Osteocyte (in vitro differentiated cells): ENCODE data around the gene ST8SIA6. TPM values are rescaled to one million over a fixed set of nuclear protein-coding genes. Genes with fewer than 3 reads are reported as not detected.
"Not testable (repeated sequence)": the region's sequence is repeated elsewhere in the genome, so short reads cannot be mapped to it uniquely, and the experiment has no call there.

ENCODE experiments used
- DNase-seq: peaks from one replicate; pipeline ENCODE4 v3.0.0; 2021; ENCODE audit warnings: mixed read lengths; ENCODE audit not compliant: unreplicated experiment; ENCODE audit errors: extremely low spot score
- H3K27ac Mint-ChIP-seq: one replicate; pipeline ENCODE4 v1.8.0; 2021; ENCODE audit warnings: mild to moderate bottlenecking, mixed read lengths; ENCODE audit not compliant: unreplicated experiment
- H3K27me3 Mint-ChIP-seq: one replicate; pipeline ENCODE4 v1.8.0; 2021; ENCODE audit warnings: mixed read lengths; ENCODE audit not compliant: unreplicated experiment
- H3K36me3 Mint-ChIP-seq: one replicate; pipeline ENCODE4 v1.8.0; 2021; ENCODE audit warnings: mixed read lengths; ENCODE audit not compliant: unreplicated experiment
- H3K4me1 Mint-ChIP-seq: one replicate; pipeline ENCODE4 v1.8.0; 2021; ENCODE audit warnings: mixed read lengths; ENCODE audit not compliant: unreplicated experiment
- H3K4me3 Mint-ChIP-seq: one replicate; pipeline ENCODE4 v1.8.0; 2021; ENCODE audit warnings: mild to moderate bottlenecking, moderate library complexity, mixed read lengths; ENCODE audit not compliant: unreplicated experiment
- H3K9me3 Mint-ChIP-seq: one replicate; pipeline ENCODE4 v1.8.0; 2021; ENCODE audit warnings: mixed read lengths; ENCODE audit not compliant: unreplicated experiment
- total RNA-seq: library from RNA; stranded (reverse); gene quantifications from 2 replicates; pipeline ENCODE4 v1.2.1, GENCODE V29; 2021
- TF ChIP-seq, protein P1 (sequence below): fragments of 200-600 bp; sonication (generic); IDR thresholded peaks from 2 replicates; pipeline ENCODE4 v1.5.0; 2021; ENCODE audit warnings: antibody characterized with exemption, mild to moderate bottlenecking, moderate library complexity

ST8SIA6 gene
- total RNA-seq, 1 donor from 2014 or later, result not detected

DNA sequence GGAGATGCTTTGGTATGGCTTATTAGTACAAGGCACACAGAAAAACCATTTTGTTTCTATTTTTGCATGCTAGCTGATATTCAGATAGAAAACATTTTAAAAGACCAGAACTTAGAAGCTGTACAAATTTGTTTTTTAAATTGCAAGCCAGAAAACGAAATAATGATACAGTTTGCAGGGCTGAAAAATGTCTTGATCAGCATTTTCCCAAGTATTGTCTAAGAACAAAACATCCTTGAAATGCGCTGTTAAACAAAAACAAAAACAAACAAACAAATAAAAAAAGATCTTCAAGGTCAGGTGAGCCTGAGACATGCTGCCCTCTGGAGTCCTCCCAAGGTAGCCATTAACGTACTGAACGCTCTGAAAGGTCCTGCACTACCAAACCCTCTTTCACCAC is 128.0 kb downstream of the ST8SIA6 start:
- DNase-seq, result no peak
- no peaks in the 10 kb centered on the region for H3K36me3 Mint-ChIP-seq
- no peaks in the 10 kb centered on the region for H3K4me1 Mint-ChIP-seq
- peaks cover 18% of the 10 kb centered on the region for H3K27me3 Mint-ChIP-seq
- H3K9me3 Mint-ChIP-seq, result no peaks in the 10 kb centered on the region
- no peak overlapping the region for H3K27ac Mint-ChIP-seq
- TF ChIP-seq, protein P1, sequence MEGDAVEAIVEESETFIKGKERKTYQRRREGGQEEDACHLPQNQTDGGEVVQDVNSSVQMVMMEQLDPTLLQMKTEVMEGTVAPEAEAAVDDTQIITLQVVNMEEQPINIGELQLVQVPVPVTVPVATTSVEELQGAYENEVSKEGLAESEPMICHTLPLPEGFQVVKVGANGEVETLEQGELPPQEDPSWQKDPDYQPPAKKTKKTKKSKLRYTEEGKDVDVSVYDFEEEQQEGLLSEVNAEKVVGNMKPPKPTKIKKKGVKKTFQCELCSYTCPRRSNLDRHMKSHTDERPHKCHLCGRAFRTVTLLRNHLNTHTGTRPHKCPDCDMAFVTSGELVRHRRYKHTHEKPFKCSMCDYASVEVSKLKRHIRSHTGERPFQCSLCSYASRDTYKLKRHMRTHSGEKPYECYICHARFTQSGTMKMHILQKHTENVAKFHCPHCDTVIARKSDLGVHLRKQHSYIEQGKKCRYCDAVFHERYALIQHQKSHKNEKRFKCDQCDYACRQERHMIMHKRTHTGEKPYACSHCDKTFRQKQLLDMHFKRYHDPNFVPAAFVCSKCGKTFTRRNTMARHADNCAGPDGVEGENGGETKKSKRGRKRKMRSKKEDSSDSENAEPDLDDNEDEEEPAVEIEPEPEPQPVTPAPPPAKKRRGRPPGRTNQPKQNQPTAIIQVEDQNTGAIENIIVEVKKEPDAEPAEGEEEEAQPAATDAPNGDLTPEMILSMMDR, result no peak
- H3K4me3 Mint-ChIP-seq, result no peak overlapping the region

DNA sequence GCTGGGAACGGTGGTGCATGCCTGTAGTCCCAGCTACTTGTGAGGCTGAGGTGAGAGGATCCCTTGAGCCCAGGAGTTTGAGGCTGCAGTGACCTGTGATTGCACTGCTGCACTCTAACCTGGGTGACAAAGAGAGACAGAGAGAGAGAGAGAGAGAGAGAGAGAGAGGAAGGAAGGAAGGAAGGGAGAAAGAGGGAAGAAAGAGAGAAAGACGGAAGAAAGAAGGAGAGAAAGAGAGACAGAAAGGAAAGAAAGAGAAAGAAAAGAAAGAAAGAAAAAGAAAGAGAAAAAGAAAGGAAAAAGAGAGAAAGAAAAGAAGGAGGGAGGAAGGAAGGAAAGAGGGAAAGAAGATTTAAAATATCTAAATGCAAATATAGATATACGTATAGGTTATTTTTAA is 132.4 kb downstream of the ST8SIA6 start:
- H3K4me3 Mint-ChIP-seq, H3K36me3 Mint-ChIP-seq, DNase-seq, H3K4me1 Mint-ChIP-seq, H3K9me3 Mint-ChIP-seq, H3K27ac Mint-ChIP-seq: not testable (repeated sequence)
- peaks cover 31% of the 10 kb centered on the region for H3K27me3 Mint-ChIP-seq

DNA sequence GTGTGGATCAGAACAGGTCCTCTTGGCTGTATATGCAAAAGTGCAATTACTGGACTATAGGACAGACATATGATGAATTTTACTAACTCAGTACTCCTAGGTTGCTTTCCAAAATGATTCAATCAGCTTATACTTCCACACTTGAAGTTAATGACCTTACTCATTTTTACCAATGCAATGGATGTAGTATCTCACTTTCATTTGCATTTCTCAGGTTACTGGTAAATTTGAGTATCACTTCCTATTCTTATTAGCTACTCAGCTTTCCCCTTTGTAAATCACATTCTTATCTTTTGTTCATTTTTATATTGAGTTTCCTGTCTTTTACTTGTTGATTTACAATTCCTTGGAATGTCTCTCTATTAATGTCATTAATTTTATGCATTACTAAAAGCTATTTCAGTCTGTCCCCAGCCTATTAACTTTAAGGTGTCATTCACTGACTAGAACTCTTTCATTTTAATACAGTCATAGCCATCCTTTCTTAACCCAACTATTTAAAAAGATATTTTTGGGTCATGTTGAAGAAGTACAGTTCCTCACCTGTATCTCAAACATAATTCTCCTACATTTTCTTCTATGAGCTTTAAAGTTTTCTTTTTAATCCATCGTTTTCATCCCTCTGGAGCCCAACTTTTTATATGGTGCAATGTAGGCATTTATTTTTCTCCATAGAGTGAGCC is 137.8 kb downstream of the ST8SIA6 start:
- TF ChIP-seq, protein P1, result no peak
- Mint-ChIP-seq H3K4me3 (no peak overlapping the region), H3K4me1 (no peaks in the 10 kb centered on the region), H3K27ac (no peak overlapping the region), H3K9me3 (no peaks in the 10 kb centered on the region), H3K36me3 (no peaks in the 10 kb centered on the region), H3K27me3 (peaks cover 69% of the 10 kb centered on the region)
- DNase-seq, result no peak

DNA sequence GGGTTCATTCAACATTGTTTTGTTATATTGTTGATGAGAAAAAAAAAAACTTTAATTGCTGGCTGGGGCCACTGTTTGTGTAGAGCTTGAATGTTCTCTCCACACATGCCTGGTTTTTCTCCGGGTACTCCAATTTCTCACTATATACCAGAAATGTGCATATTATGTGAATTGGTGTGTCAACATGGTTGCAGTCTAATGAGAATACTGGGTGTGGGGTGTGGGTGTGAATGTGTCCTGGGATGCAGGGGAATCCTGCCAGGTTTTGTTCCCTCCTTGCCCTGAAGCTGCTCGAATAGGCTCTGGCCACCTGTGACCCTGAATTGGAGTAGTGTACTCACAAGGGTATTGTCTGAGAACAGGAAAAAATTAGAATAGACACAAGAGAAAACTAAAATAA is 145.0 kb downstream of the ST8SIA6 start:
- TF ChIP-seq, protein P1, result no peak

DNA sequence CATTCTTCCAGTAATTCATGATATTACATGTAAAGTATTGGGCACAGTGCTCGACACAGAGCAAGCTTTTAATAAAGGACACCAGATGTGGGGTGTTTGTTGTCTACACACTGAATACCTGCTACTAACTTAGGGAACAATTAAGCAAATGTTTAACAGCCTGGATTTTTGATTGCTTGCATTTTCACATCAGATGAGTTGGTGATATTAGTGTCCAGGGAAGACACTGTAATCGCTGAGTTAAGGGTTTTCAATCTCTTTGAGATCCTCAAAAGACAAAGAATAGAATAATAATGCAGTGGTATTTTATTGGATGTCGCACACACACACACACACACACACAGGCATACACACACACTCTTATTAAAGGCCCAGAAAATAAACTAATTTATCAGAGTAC is 147.3 kb downstream of the ST8SIA6 start:
- no peak for DNase-seq
- TF ChIP-seq, protein P1, result no peak
- Mint-ChIP-seq H3K4me1 (no peaks in the 10 kb centered on the region), H3K4me3 (no peak overlapping the region), H3K27me3 (peaks cover 48% of the 10 kb centered on the region), H3K9me3 (no peaks in the 10 kb centered on the region), H3K27ac (no peak overlapping the region), H3K36me3 (no peaks in the 10 kb centered on the region)

More for the DNA sequence above, 145.0 kb downstream of the ST8SIA6 start:
- Mint-ChIP-seq H3K9me3 (no peaks in the 10 kb centered on the region), H3K27me3 (peaks cover 64% of the 10 kb centered on the region), H3K36me3 (no peaks in the 10 kb centered on the region), H3K4me1 (no peaks in the 10 kb centered on the region), H3K4me3 (no peak overlapping the region), H3K27ac (no peak overlapping the region)
- no peak for DNase-seq

DNA sequence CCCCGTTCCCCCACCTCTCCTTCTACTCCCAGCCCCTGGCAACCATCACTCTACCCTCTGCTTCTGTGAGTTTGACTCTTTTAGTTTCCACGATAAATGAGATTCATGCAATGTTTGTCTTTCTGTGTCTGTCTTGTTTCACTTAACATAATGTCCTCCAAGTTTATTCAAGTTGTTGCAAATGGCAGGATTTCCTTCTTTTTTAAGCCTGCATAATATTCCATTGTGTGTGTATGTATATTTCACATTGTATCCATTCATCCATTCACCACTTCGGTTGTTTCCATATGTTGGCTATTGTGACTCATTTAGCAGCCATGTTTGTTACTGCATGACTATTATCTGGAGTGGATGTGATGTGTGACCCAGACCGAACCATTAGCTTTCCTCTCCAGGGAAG is 162.0 kb downstream of the ST8SIA6 start:
- Mint-ChIP-seq H3K9me3 (no peaks in the 10 kb centered on the region), H3K4me1 (no peaks in the 10 kb centered on the region), H3K4me3 (no peak overlapping the region), H3K27me3 (peaks cover 57% of the 10 kb centered on the region), H3K27ac (no peak overlapping the region), H3K36me3 (no peaks in the 10 kb centered on the region)
- TF ChIP-seq, protein P1, result no peak
- no peak for DNase-seq
